ENCODE measurements around the gene TARS1. TPM values are rescaled to one million over a fixed set of nuclear protein-coding genes. Genes with fewer than 3 reads are reported as not detected.

TARS1 gene
- polyA plus RNA-seq, 3 donors: 120 to 138 (median 137) TPM

DNA sequence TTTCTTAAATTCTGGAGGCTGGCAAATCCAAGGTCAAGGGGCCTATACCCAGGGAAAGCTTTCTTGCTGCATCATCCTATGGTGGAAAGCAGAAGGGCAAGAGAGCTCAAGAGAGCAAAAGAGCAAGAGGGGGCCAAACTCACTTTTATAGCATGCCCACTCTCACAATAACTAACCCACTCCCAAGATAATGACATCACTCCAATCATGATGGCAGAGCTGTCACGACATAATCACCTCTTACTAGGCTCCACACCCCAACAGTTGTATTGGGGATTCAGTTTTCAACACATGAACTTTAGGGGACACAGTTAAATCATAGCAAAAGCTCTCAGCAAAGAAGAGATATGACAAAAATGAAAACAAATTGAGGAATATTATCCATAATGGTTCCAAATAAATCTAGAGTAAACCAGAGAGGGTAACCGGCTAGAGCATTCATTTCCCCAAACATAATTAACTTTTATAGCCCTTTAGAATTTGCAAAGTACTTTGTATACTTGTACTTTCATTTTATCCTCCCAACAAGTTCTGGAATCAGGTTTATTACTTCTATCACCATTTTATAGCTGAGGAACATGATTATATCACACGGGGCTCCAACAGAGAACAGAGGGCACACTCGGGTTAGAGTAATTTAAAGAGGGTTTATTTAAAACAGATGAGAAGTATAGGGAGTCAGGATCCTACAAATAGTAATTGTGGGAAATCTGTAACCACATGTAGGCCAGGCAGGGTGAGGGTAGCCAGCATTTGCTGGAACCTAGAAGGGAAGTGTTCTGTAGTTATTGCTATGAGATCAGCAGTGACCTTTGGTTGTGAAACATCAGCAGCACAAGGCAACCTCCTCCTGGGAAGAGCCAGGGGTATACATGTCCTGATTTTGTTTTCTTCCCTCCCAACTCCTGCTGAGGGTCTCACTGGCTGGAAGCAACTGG is 7.2 kb upstream of the TARS1 start:
- no peak for DNase-seq

DNA sequence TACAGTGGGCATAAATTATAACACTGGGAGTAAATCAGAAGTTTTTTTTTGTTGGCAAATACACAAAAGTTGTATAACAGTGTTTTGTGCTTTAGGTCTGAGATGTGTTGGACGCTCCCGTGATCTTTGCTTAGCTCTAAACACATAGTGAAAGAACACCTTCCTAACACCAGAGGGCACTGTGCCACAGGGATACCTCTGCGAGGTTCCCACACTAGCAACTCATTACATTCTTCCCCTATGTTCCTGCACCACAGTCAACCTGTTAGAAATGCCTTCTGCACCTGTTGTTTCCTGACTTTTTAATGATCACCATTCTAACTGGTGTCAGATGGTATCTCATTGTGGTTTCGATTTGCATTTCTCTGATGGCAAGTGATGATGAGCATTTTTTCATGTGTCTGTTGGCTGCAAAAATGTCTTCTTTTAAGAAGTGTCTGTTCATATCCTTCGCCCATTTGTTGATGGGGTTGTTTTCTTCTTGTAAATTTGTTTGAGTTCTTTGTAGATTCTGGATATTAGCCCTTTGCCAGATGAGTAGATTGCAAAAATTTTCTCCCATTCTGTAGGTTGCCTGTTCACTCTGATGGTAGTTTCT is 4.8 kb upstream of the TARS1 start:
- DNase-seq: peak; percentile 76

DNA sequence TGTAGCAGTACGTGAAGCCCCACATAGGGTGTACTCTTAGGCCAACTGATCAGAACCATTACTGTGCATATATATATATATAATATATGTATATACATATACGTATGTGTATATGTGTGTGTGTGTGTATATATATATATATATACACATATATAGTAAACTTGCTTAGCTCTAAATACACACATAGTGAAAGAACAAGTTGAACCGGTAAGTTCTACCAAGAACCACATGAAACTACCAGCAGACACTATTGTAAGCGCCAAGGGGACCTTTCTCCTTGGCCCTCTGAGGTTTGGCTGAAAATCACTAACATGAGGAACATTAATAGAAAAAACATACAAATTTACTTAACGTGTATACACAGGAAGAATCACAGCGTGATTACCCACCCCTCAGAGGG is 1.8 kb upstream of the TARS1 start:
- no peak for DNase-seq

DNA sequence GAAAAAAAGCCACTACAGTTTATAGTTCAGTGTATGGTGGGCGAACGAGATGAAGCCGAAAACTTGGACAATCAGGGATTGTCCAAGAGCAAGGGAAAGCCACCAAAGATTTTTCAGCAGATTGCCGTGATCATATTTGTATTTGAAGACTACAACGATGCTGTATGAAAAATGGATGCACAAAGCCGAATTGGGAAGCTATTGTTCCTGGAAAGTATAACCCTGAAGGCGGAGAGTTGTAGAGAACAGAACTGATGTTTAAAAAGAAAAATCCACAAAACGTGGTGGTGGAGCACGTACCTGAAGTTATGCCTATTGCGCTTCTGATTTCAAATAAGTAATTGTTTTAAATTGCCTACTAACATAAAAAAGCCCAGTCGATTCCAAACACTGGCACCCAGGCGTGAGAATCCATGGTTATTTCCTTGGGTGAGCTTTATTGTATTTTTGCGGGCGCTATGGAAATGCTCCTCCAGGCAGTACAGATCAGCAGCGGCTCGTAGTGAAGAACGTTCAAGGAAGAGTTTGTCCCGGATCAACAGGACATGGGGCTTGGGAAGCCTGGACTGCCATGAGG is 772 bp upstream of the TARS1 start:
- DNase-seq: no peak

DNA sequence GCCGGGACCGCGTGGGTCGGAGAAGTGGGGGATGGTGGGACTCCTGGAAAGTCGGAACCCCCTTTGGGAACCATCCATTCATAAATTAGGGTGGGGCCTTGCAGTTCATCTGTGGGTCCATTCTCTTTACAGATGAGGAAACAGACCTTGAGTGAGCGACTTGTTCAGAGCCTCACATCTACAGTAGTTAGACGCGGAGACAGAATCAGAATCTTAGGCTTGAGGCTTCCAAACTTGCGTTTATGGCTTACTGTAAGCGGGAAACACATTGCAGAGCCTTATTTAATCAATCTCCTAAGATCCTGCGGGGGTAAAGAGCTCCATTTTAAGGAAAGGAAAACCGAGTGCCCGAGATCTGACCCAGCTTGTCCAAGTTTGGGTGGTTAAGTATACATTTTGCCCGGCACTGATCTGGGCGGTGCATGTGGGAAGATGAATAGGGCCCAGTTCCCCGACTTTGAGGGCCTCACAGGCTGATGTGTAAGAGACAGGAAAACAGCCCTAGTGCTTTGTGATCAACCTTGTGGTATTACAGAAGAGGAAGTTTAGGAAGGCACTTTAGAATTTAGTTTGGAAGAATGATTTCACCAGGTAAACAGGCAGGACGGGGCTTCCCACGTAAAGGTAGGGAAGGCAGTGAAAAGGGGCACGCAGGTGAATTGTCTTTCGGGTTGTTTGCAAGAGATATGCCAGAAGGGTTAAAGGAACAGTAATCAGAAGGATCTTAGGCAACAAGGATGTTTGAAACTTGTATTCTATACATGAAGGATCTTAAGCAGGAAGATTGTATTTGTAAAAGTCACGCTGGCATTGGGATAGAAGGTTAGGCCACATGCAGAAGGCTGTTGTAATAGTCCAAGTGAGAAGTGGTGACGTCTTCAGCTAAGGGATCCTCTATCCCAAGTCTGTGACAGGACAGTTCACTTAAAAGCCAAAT is 744 bp downstream of the TARS1 start:
- DNase-seq: peak; percentile 37

DNA sequence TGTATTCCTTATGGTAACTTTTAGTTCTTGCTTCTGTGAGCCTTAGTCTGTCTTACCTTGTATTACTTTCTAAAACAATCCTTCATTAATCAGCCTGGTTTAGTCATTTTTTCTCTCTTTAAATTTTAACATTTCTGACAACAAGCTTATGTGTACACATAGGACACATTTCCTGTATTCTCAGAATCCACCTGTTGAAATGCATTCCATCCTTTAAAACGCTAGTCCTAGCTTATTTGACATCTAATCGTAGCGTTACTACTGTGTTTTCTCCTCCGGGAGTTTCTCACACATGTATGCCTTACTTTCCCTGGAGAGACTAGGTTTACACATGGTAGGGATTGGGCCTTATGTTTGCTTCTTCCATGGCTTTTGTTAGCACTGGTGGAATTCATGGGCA is 3.8 kb downstream of the TARS1 start:
- DNase-seq: no peak

DNA sequence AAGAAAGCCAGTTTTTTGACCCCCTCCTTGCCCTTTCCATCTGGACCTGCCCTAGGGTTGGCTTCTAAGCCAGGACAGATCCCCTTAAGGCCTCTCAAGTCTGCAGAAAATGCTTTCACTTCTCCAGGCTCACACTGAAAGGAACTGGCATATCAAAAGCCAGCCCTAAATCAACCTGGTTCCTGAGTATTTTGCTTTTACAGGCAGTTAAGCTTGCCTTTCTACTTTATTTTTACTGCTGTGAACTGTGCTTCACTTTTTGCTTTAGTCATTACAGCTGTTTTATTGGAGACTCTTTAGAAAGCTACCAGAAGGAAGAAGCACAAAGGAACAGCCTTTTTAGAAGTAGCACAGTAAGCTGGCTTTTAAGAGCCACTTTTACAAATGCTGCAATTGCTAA is 5.0 kb downstream of the TARS1 start:
- DNase-seq: peak; percentile 35

DNA sequence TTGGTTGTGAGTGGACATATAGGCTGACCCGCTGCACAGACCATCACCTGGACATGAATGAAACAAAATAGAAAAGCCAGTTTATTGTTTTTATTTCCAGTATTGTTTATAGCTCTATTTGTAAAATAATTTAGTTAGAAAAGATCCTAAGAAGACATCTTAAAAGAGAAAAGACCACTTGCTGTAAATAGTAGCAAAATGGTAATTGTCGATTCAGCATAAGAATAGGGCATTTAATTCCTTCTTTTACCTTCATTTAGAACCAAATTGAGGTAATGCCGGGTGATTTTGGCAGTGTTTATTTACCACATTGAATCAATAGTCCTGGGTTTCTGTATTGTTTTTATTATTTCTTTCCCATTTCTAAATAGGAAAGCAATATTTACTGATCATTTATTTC is 7.4 kb downstream of the TARS1 start:
- DNase-seq: no peak

DNA sequence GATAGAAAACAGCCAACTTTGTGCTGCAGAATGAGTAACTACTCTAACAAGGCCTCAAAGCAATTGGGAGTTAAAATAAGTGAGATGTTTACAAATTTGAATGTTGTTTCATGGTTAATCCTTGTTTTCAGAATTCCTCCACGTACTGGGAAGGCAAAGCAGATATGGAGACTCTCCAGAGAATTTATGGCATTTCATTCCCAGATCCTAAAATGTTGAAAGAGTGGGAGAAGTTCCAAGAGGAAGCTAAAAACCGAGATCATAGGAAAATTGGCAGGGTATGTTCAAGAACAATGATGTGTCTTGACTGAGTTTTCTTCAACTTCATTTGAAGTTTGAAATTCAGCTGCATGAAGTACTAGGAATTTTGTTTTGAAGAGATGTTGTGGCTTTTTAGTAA is 16.4 kb downstream of the TARS1 start:
- no peak for DNase-seq

DNA sequence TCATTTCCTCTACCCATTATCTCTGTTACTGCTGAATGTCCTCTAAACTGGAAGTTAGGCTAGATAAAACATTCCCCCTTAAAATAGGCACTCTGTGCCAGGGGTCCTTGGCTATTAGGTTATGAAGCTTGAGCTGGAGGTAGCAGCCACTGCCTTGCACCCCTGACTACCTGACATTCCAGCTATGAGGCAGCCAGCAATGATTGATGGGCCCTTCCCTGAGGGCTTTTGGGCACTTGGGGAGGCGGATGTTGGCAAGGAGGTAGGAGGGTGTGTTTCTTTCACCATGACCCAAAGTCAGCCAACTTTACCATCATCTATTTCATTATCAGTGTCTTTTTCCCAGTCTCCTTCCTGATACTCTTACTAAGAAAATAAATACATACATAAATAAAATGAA is 17.1 kb downstream of the TARS1 start:
- DNase-seq: no peak

DNA sequence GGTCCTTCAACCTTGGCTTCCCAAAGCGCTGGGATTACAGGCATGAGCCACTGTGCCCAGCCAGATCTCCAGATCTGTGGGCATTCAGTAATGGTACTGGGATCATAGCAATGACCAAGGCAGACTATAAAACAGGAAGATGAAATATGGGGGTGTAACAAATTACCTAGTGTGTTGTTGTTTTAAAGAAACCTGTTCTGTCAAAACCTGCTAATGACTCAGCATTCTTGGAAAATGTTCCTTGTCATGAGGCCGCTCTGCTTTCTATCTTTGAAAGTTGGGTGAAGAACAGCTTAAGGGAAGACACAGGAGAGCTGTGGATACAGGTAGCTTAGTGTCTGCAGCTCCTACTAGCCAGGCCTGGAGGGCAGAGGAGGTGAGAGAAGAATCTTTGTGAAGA is 19.4 kb downstream of the TARS1 start:
- no peak for DNase-seq

DNA sequence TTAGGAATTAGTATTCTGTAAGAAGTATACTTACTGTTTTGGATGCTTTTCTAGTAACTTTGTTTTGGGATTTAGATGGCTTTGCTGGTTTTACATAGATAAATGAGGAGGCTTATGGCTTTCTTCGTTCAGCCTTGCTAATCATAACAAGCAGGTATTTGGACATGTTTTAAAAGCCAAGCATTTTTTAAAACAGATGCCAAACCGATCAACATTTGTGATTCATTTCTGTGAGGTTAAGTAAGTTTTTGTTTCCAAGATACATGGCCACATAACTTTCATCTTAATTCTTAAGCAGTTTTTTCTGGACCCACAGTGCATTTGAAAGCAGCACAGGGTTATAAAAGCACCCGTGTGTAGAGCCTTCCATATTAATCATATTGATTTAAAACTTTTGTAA is 21.7 kb downstream of the TARS1 start:
- DNase-seq: no peak

DNA sequence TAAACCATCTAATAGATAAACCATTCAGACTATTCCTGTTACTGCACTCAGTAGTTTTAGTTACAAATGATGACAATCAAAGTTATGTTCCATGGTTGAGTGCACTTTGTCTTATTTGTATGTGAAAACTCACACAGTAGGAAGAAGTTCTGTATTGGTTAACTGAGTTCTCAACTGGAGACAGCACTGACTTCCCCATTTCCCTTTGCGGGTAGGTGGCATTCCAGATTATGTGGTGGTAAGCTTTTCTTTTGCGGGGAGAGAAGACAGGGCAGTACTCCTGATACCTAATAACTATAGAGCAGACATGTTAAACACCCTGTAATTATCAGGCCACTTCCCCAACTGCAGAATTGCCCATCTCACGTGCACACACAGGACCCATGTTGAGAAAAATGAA is 24.4 kb downstream of the TARS1 start:
- no peak for DNase-seq

DNA sequence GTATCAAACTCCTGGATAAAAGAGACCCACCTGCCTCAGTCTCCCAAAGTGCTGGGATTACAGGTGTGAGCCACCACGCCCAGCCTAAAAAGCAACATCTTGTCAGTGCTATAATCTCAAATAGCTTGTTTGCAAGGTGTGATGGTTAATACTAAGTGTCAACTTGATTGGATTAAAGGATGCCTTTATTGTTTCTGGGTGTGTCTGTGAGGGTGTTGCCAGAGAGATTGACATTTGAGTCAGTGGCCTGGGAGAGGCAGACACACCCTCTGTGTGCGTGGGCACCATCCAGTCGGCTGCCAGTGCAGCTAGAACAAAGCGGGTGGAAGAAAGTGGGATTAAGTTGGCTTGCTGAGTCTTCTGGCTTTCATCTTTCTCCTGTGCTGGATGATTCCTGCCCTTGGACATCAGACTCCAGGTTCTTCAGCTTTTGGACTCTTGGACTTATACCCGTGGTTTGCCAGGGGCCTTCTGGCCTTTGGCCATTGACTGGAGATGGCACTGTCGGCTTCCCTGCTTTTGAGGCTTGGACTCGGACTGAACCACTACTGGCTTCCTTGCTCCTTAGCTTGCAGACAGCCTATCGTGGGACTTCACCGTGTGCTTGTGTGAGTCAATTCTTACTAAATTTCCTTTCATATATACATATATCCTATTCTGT is 28.1 kb downstream of the TARS1 start:
- no peak for DNase-seq

DNA sequence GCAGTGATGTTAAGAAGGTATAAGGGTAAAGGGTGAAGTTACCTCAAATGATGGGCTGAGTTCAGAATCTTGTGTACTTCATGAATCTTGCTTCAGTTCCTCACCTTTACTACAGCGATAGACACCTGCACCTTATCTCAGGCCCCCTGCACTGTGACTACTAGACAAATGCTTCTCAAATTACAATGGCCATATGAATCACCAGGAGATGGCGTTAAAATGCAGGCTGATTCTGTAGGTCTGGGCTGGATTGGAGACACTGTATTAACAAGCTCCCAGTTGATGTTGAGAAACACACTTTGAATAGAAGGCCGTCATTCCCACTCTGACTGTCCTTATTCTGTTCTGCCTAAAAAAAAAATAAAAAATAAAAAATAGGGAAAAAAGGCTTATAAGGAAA is 29.8 kb downstream of the TARS1 start:
- no peak for DNase-seq

DNA sequence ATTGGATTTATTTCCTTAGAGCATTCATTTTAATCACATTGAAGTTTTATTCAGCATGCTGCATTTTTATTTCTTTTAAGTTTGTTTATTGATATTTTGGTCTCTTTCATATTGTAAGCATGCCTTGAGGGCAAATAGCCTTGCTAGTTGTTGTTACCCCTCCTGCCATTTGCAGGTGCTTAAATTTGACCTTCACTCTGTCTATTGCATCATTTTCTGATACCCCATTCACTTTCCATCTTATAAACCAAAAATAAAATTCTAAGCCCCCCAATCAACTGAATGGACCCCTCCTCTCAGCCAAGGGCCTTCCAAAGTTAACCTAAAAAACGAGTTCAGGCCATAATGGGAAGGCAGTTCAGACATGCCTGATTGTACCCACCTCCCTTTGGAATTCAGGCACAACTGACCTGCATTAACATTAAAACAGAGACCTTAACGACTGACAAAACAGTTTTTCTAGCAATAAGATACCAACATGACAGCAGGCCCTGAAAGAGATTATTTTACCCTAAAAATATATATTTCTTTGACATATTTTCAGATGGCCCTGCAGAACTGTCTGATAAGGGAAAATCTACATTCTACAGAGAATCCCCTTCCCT is 32.1 kb downstream of the TARS1 start:
- no peak for DNase-seq

DNA sequence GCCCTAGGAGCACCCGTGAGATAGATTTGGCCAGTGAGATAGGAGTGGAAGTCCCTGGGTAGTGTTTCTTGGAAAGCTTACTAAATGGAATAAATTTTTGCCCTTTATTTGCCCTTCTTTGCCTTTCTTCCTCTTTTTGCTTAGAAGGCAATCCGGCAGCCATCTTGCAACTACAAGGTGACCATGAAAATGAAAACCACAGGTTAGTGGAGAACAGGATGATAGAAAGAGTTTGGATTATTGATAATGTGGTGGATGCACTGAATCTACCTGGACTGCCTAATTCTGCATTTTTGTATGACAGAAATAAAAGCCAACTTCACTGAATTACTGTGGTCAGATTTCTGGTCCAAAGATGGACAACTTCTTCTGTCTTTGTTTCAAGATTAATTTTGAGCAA is 33.2 kb downstream of the TARS1 start:
- DNase-seq: no peak

DNA sequence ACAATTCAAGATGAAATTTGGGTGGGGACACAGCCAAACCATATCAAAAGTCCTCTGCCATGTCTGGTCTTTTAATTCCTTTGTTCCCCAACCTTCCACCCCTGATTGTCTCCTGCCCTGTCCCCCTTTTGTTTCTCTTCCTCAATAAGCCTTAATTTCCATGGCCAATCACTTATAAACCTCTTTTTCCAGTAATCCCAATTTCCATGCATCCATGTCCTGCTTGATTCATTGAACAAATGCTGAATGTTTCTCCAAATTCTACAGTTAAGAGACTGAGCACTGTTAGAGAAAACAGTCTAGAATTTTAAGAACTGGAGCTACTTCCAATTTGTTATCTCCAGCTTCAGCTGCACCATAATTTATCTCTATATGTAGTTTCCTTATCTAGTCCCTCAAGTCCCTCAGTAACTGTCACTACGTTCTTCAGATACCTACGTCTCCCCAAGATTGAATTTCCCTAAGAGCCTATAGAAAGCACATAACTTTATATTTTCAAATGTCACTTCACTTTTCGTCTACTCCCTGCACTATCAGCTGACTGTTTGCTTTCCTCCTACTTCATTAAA is 34.2 kb downstream of the TARS1 start:
- no peak for DNase-seq

DNA sequence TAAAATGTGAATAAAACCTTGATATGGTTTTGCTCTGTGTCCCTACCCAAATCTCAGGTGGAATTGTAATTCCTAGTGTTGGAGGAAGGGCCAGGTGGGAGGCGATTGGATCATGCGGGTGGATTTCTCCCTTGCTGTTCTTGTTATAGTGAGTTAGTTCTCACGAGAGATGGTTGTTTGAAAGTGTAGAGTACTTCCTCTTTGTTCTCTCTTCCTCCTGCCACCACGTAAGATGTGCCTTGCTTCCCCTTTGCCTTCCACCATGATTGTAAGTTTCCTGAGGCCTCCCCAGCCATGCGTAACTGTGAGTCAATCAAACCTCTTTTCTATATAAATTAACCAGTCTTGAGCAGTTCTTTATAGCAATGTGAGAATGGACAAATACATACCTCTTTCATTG is 34.9 kb downstream of the TARS1 start:
- DNase-seq: no peak

DNA sequence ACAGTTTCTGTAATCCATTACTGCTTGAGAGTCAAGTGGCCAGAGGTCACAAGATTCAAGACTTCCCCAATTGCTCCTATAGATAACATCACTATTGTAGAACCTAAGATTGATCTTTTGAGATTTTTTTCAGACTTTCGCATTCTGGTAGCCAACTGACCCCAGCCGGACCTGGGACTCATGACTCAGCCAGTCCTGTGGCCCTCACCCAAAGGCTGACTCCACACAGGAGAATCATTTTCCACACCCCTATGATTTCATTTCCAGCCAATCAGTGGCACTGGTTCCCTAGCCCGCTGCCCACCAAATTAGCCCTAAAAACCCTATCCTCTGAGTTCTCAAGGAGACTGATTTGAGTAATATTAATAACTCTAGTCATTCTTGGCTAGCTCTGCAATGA is 36.2 kb downstream of the TARS1 start:
- no peak for DNase-seq

DNA sequence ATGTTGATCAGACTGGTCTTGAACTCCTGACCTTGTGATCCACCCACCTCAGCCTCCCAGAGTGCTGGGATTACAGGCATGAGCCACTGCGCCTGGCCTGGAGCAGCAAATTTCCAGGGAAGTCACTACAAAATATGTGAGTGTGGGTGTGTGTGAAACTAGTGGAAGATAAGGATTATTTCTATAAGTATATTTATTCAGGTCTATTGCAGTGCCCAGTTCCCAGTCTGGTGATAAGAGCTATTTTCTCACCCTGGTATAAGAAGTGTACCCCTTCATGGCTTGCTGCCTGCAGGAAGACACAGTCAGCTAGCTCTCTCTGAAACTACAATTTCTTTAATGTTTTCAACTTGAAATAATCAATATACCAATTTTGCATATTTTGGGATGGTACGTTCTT is 37.1 kb downstream of the TARS1 start:
- no peak for DNase-seq

Measured in renal pelvis (tissue), 4 donors.